DND-41 (cell line): ENCODE measurements around the gene SMAD1.

Experiments
- ATAC-seq: fragments of 200-7000 bp; cut with Tn5 transposase; 3 replicates; pipeline ENCODE4 v1.9.1; 2021; ENCODE audit warnings: low read depth; ENCODE audit not compliant: insufficient read depth
- DNase-seq: peaks from one replicate; pipeline ENCODE4 v3.0.0-alpha.2; 2020
- H2AFZ ChIP-seq: 2 replicates; pipeline ENCODE4 v1.6.0; 2012; ENCODE audit warnings: low read depth, low read length
- H3K27ac ChIP-seq: 2 replicates; pipeline ENCODE4 v1.5.1; 2012; ENCODE audit warnings: low read length, inconsistent platforms
- H3K27me3 ChIP-seq: fragments of 200-600 bp; sonication (generic); 2 replicates; pipeline ENCODE4 v1.6.0; 2012; ENCODE audit warnings: low read length, mild to moderate bottlenecking, inconsistent platforms; ENCODE audit not compliant: insufficient read depth, poor library complexity
- H3K36me3 ChIP-seq: 2 replicates; pipeline ENCODE4 v1.5.1; 2012; ENCODE audit warnings: low read length, inconsistent platforms; ENCODE audit not compliant: insufficient read depth
- H3K4me1 ChIP-seq: 2 replicates; pipeline ENCODE4 v1.5.1; 2012; ENCODE audit warnings: mild to moderate bottlenecking, low read length; ENCODE audit not compliant: insufficient read depth
- H3K4me2 ChIP-seq: 2 replicates; pipeline ENCODE4 v1.6.0; 2012; ENCODE audit warnings: mild to moderate bottlenecking, moderate library complexity, low read length, inconsistent platforms; ENCODE audit not compliant: insufficient read depth
- H3K4me3 ChIP-seq, 2 experiments: fragments of 200-600 bp in 1 of 2; shearing (Covaris generic) in 1 of 2; 2 replicates each; pipeline ENCODE4 v1.5.1; 2012 to 2016; ENCODE audit warnings: inconsistent platforms in 2 of 2, low read length in 2 of 2, mild to moderate bottlenecking in 2 of 2, low read depth in 1 of 2, moderate library complexity in 1 of 2
- H3K79me2 ChIP-seq: 2 replicates; pipeline ENCODE4 v1.6.0; 2012; ENCODE audit warnings: low read length, inconsistent platforms; ENCODE audit not compliant: insufficient read depth
- H3K9ac ChIP-seq: 2 replicates; pipeline ENCODE4 v1.6.0; 2012; ENCODE audit warnings: low read depth, mild to moderate bottlenecking, inconsistent platforms, low read length, moderate library complexity
- H3K9me3 ChIP-seq: 2 replicates; pipeline ENCODE4 v1.5.1; 2012; ENCODE audit warnings: low read length, moderate library complexity, mild to moderate bottlenecking, inconsistent platforms; ENCODE audit not compliant: insufficient read depth, severe bottlenecking
- H4K20me1 ChIP-seq: 2 replicates; pipeline ENCODE4 v1.6.0; 2012; ENCODE audit warnings: low read length; ENCODE audit not compliant: insufficient read depth
- CTCF ChIP-seq: IDR thresholded peaks from 2 replicates; pipeline ENCODE4 v1.5.1; 2012; ENCODE audit warnings: borderline replicate concordance, low read length, moderate library complexity, mild to moderate bottlenecking; ENCODE audit not compliant: poor library complexity, severe bottlenecking; ENCODE audit errors: extremely low read depth
- EZH2 ChIP-seq: IDR thresholded peaks from 3 replicates; pipeline ENCODE4 v1.6.1; 2012; ENCODE audit warnings: borderline replicate concordance, low read depth, mild to moderate bottlenecking, moderate library complexity, low read length, inconsistent platforms; ENCODE audit not compliant: severe bottlenecking

The SMAD1 gene

GRCh38 chr4:145489556-145489955 lies 7.9 kb downstream of the SMAD1 start:
- peaks cover 17% of the 10 kb centered on the region for H3K27me3 ChIP-seq
- no peaks in the 10 kb centered on the region for H3K79me2 ChIP-seq
- DNase-seq (no peak), ATAC-seq (no peak)
- no peaks in the 10 kb centered on the region for H3K36me3 ChIP-seq
- no peaks in the 10 kb centered on the region for H3K4me1 ChIP-seq
- H3K4me2 ChIP-seq = no peak overlapping the region
- TF ChIP-seq CTCF (no peak), EZH2 (no peak)
- H4K20me1 ChIP-seq = no peaks in the 10 kb centered on the region
- no peak overlapping the region for H3K4me3 ChIP-seq
- no peak overlapping the region for H3K9ac ChIP-seq
- no peak overlapping the region for H2AFZ ChIP-seq
- no peak overlapping the region for H3K27ac ChIP-seq
- H3K9me3 ChIP-seq = no peaks in the 10 kb centered on the region

GRCh38 chr4:145490361-145490760 lies 8.7 kb downstream of the SMAD1 start:
- Histone ChIP-seq H3K9me3 (no peaks in the 10 kb centered on the region), H3K27ac (no peak overlapping the region), H3K79me2 (no peaks in the 10 kb centered on the region), H3K27me3 (peaks cover 14% of the 10 kb centered on the region), H3K9ac (no peak overlapping the region), H3K4me1 (no peaks in the 10 kb centered on the region), H4K20me1 (no peaks in the 10 kb centered on the region), H3K4me3 (no peak overlapping the region), H2AFZ (no peak overlapping the region), H3K4me2 (no peak overlapping the region), H3K36me3 (no peaks in the 10 kb centered on the region)
- TF ChIP-seq EZH2 (no peak), CTCF (no peak)
- ATAC-seq (no peak), DNase-seq (no peak)

GRCh38 chr4:145490796-145491195 lies 9.1 kb downstream of the SMAD1 start:
- DNase-seq (no peak), ATAC-seq (no peak)
- H2AFZ ChIP-seq = no peak overlapping the region
- H3K27me3 ChIP-seq = peaks cover 13% of the 10 kb centered on the region
- no peaks in the 10 kb centered on the region for H3K79me2 ChIP-seq
- no peaks in the 10 kb centered on the region for H3K4me1 ChIP-seq
- H4K20me1 ChIP-seq = no peaks in the 10 kb centered on the region
- no peaks in the 10 kb centered on the region for H3K36me3 ChIP-seq
- H3K4me2 ChIP-seq = no peak overlapping the region
- no peak overlapping the region for H3K27ac ChIP-seq
- TF ChIP-seq CTCF (no peak), EZH2 (no peak)
- H3K4me3 ChIP-seq = no peak overlapping the region
- no peaks in the 10 kb centered on the region for H3K9me3 ChIP-seq
- no peak overlapping the region for H3K9ac ChIP-seq

- H2AFZ ChIP-seq = no peak overlapping the region
- no peak overlapping the region for H3K4me3 ChIP-seq
- H4K20me1 ChIP-seq = no peaks in the 10 kb centered on the region
- no peak for TF ChIP-seq CTCF
- no peak for TF ChIP-seq EZH2
- H3K27me3 ChIP-seq = peaks cover 5% of the 10 kb centered on the region
- no peak overlapping the region for H3K27ac ChIP-seq
- no peaks in the 10 kb centered on the region for H3K79me2 ChIP-seq
- no peak for DNase-seq
- no peak for ATAC-seq
- H3K4me1 ChIP-seq = no peaks in the 10 kb centered on the region
- H3K4me2 ChIP-seq = no peak overlapping the region
- no peak overlapping the region for H3K9ac ChIP-seq
- no peaks in the 10 kb centered on the region for H3K9me3 ChIP-seq
- no peaks in the 10 kb centered on the region for H3K36me3 ChIP-seq
Observed at GRCh38 chr4:145492376-145492775, 10.7 kb downstream of the SMAD1 start.
